Stimulated activated CD8-positive, alpha-beta memory T cell treated with anti-CD3 and anti-CD28 coated beads, Interleukin-12 subunit alpha, Interleukin-12 subunit beta, amount 100 ng/mL, for 24 hours (primary cell): ENCODE measurements around the gene SELENOM.
"Not testable (repeated sequence)": the region's sequence is repeated elsewhere in the genome, so short reads cannot be mapped to it uniquely, and the experiment has no call there.

Experiments
- DNase-seq: peaks from one replicate; pipeline ENCODE4 v3.0.0-alpha.2; 2020; ENCODE audit errors: extremely low read depth

Gene SELENOM

DNA sequence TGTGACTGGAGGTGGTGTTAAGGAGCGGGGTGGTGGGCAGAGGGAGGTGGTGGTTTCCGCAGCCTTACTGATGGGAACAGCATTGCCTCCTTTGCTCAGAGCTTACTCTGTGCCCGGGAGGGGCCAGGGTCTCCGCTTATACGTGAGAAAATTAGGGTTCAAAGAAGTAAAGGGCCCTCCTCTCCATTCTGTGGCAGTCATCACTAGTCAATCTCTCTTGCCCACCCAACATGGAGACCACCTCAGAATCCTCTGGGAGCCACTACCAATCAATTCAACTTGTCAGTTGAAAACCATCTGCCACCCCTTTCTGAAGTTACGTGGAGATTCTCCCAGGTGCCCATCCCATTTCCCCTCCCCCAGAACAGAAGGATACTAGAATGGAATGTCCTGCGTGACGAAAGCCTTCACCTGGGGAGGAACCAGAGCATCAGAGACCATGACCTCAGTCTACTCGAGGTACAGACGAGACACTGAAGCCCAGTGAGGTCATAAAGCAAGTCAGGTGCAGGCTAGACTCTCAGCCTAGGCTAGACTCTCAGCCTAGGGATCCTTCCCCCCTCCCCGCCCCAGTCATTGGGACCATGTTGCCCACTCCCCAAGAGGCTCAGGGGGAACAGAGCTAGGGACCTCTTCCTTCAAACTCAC is 2.0 kb downstream of the SELENOM start:
- DNase-seq = no peak

DNA sequence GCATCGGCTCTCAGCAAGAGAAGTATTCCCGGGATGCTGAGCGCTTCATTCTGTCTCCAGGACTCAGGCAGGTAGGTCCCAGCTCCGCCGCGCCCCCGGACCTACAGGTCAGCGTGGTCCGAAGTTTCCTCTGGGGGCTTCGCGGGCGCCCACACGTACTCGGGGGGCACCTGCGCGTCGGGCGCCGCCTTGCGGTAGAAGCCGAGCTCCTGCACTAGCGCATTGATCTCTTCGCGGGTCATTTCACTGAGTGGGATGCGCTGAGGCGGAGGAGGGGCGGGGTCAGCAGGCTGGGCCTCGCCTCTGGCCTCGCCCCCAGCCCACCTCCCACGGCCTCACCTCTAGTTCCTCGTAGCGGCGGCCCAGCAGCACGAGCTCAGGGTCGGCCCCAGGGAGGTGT is 2.5 kb downstream of the SELENOM start:
- no peak for DNase-seq

DNA sequence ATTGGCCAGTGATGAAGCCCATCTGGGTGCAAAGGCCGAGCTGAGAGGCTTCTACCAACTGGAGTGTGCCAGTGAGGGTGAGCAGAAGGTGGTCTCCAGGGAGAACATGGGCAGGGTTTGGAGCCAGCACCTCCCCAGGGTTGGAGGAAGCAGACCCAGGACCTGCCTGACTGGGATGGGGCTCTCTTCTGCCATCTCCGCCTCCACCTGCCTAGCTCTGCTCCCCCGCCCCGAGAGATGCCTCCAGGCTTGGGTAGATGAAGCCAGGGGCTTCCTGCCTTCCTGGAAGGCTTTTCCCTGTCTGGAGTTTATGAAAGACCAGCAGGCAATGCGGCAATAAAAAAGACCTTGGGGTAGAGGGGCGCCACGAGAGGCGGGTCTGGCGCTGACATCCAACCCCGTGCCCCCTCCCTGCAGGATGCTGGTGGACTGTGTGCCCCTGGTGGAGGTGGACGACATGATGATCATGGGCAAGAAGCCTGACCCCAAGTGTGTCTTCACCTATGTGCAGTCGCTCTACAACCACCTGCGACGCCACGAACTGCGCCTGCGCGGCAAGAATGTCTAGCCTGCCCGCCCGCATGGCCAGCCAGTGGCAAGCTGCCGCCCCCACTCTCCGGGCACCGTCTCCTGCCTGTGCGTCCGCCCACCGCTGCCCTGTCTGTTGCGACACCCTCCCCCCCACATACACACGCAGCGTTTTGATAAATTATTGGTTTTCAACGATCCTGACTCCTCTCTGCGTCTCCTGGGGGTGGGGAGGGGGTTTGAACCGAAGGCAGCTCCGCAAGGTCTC is 3.3 kb downstream of the SELENOM start:
- DNase-seq = no peak

DNA sequence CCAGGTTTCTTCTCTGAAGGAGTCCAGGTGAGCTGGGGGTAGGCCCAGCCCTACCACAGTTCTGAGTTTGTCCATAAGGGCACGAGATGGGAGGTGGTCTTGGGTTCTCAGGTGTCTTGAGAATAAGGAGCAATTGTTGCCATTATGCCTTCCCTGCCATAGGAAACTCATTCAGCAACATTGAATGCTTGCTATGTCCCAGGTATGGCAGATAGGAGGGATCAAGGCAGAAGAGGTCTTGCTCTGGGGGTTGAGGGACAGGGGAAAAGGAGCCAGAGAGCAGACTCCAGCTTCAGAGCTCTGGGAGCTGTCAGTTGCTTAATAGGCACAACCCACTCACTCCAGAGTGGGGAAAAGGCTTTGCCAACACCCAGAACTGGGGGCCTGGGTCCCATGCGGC is 4.3 kb downstream of the SELENOM start:
- no peak for DNase-seq

DNA sequence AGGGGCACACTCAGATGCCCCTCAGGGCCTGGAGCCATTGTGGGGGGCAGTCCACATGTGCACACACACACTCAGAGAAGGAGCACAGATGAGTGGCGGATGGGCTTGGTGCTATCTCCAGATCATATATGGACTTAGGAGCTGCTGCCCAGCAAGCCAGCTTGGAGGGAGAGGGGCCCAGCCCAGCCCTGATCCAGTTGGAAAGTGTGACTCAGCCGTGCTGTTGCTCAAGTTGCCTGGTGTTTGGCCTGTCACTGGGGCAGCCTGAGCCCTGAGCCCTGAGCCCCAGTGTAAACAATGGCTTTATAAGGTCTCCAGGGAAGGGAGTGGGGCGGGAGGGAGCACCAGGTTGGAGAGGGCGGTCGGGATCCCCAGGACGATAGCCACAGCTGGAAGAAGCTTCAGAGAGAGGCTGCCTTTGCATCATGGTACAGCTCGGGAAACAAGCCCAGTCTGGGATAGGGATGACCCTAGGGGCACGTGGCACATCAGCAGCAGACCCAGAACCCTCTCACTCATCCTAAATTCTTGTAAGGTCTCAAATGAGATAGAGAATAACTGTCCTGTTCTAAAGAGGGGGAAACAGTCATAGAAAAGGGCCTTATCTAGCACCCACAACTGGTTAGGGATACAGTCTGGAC is 4.8 kb downstream of the SELENOM start:
- DNase-seq = no peak

DNA sequence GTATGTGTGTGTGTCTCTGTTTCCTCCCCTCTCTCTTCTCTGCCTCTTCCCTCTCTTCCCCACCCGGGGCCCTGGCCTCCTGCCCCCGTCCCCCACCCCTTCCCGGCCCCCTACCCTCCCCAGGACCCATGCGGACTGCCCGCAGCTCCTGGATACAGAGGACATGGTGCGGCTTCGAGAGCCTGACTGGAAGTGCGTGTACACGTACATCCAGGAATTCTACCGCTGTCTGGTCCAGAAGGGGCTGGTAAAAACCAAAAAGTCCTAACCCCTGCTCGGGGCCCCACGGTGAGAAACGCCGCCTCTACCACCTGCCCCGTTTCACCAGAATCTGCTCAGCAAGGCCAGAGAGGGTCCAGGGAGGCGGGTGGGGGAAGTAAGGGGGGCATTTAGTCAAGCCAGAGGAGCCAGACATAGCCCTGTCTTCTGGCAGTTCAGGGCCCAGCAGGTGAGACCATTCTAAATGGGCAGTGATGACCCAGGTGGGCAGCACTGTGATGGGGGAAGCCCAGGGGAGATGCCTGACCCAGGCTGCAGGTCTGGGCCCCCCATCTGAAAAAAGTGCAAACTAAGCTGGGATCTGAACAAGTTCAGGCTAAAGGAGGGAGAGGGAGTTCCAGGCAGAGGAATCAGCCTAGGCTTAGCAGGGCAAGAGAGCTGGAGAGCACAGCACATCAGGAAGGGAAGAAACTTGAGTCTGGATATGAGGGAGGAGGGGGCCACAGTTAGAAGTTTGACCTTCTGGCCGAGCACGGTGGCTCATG is 6.4 kb downstream of the SELENOM start:
- DNase-seq = no peak

DNA sequence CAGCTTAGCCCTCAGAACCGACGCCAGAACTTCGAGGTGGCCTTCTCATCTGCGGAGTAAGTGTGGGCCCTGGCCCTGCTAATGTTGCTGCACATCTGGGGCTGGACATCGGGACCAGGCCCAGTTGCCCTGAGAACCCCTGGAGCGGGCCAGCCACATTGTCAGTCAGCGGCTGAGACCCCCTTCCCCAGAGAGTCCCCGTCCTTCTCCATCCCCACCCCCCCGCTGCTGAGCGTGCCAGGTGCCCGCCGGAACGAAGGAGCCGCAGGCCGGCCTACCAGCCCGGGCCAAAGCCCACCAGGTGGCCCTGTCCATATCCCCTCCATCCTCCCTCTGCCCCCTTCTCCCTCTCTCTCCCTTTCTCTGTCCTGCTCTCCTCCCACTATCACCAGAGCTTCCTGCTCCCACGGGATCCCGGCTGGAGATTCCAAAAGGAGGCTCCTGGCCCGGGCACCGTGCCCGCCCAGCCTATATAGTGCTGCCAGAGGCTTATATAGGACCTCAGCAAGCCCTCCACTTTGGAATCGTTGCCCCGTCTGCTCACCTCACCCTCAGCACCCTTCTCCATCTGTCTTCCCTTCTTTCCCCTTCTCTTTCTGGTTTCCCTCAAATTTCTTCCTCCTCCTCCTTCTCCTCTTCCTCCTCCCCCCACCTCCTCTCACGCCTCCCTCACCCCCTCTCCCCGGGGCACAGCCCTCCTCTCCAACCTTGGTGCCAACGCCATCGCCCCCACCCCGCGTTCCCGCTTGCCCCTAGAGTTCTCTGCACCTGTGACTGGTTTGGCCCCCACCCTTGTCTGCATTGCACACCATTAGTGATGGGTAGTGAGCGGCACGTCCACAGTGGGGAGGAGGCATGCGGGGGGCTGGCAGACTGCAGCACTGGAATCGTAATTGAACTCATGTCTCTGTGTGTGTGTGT is 7.3 kb downstream of the SELENOM start:
- DNase-seq = no peak

DNA sequence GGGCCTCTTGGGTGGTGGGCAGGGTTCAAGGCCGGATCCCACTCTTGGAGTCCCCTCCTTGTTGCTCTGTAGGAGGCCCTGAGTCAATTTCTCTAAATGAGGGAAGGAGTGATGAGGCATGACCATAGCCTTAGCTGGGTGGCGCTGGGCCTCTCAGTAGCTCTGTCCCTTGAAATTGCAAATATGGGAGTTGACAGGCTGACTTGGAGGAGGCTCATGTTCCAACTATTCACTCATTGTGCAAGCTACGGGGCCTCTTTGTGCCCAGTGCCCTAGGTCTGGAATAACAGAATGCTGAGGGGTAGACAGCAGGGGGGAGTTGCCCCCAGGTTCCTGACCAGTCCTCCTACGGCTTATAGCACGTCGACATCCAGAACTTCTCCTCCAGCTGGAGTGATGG is 8.0 kb downstream of the SELENOM start:
- no peak for DNase-seq

DNA sequence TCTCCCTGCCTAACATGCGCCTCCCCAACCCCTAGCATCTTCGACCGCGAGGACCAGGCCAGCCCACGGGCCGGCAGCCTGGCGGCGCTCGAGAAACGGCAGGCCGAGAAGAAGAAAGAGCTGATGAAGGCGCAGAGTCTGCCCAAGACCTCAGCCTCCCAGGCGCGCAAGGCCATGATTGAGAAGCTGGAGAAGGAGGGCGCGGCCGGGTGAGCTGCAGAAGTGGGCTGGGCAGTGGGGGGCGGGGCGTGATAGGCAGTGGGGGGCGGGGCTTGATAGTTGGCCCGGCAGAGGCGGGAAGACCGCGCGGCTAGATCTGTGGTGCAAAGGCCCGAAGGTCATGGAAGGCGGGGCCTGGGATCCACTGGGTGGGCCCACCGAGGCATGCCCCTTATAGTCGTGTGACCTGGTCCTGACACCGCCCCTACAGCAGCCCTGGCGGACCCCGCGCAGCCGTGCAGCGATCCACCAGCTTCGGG is 8.7 kb downstream of the SELENOM start:
- no peak for DNase-seq

DNA sequence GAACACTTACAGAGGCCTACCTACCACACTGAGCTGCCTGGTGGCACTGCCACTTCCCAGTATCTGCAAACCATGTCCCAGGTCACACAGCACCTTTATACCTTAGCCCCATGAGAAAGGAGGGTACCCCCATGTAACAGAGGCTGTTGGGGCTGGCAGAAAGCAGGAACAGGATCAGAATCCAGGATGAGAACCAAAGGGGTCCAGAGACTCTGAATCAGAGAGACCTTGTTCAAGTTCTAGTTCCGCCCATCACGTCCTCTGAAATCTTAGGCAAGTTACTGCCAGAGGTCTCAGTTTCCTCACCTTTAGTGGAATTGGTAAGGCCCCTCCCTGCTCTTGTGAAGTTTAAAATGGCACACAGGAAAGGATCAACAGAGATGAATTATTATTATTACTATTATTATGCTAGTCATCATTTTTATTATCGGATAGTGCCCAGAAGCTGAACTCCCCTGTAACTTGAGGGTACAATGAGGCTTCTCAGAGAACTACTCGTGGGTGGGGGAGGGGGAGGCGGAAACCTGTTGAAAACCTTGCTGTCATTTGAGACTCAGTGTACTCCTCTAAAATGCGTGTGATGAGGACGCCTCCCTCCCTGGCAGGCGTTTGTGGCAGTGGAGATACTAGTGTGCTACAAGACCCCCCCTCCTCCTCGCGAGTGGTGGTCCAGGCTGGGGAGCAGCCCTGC is 9.3 kb downstream of the SELENOM start:
- DNase-seq = no peak

DNA sequence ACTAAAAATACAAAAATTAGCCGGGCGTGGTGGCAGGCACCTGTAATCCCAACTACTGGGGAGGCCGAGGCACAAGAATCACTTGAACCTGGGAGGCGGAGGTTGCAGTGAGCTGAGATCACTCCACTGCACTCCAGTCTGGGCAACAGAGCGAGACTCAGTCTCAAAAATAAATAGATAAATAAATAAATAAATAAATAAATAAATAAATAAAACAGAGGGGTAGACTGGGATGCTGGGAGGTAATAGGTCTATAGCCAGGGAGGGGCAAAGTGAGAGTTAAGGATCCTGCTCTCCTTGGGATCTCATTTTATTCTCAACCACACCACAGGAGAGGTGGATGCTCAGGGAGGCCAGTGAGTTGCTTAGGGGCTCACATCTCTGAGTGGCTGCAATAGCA is 9.8 kb downstream of the SELENOM start:
- not testable (repeated sequence) for DNase-seq

DNA sequence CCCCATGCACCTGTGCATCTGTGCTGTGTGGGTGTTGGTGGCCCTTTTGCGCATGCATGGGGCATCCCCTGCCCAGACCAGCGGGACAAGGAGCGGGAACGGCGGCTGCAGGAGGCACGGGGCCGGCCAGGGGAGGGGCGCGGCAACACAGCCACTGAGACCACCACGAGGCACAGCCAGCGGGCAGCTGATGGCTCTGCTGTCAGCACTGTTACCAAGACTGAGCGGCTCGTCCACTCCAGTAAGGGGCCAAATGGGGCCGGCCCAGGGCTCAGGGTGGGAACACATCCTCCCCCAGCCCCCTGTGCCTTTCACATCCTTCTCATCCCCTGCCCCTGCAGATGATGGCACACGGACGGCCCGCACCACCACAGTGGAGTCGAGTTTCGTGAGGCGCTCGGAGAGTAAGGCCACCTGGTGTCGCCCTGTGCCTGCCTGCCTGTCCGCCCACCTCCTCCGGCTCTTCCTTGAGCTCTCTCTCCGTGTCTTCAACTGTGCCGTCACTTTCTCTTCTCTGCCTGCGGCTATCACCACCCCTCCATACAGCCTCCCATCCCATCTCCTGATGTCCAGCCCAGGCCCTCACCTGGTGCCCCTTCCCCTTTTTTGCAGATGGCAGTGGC is 10.6 kb downstream of the SELENOM start:
- DNase-seq = no peak

DNA sequence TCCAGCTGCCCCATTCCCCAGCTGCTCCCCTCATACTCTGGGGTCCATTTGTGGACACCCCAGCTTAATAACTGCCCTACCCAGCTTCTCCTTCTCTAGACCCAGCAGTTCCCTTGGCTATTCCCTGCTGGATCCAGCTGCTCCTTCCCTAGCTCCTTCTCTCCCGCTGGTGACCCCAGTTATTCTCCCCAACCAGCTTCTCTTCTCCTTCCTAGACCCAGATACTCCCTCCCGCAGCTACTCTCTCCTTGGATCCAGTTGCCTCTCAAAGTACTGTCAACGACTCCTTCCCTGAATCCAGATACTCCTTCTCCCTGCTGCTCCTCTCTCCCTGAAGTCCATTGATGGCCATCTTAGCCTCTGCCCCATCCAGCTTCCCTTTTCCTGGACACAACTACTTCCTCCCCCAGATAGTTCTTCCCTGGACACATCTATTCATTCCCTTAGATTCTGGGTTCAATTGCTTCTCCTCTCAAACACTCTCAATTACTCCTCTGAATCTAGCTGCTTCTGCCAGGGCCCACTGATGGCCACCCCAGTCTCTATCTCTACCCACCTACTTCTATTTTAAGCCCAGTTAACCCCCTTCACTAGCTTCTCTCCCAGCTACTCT is 11.6 kb downstream of the SELENOM start:
- no peak for DNase-seq

DNA sequence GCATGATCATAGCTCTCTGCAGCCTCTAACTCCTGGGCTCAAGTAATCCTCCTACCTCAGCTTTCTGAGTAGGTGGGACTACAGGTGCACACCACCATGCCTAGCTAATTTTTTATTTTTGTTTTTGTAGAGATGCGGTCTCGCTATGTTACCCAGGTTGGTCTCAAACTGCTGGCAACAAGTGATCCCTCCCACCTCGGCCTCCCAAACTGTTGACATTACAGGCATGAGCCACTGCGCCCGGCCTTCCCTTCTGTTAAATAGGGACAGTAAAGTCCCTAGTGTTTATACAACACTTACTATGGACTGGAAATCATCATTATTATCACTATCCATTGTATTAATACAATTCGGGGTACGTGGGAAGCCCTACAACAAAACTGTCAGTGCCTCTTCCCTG is 12.6 kb downstream of the SELENOM start:
- no peak for DNase-seq

DNA sequence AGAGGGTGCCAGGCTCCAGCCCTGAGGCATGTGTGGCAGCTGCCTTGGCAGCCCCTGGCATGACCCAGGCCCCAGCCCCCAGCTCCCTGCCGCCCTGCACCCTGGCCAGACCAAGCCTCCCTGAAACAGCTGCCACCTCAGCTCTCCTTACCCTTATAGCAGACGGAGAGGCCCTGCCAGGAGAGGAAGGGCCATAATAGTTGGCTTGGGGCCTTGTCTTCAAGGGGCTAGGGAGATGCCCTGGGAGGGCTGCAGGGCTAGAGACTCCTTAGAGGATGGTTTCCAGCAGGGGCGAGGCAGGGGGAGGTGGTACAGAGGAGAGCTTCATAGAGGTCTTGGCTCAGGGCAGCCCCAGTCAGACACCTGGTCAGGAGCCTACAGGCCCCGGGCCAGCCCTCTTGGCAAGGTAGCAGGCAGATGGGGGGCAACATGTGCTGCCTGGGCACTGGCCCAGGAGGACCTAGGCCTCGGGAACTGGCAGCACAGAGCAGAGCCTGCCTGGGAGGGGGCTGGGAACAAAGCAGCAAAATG is 13.3 kb downstream of the SELENOM start:
- no peak for DNase-seq

DNA sequence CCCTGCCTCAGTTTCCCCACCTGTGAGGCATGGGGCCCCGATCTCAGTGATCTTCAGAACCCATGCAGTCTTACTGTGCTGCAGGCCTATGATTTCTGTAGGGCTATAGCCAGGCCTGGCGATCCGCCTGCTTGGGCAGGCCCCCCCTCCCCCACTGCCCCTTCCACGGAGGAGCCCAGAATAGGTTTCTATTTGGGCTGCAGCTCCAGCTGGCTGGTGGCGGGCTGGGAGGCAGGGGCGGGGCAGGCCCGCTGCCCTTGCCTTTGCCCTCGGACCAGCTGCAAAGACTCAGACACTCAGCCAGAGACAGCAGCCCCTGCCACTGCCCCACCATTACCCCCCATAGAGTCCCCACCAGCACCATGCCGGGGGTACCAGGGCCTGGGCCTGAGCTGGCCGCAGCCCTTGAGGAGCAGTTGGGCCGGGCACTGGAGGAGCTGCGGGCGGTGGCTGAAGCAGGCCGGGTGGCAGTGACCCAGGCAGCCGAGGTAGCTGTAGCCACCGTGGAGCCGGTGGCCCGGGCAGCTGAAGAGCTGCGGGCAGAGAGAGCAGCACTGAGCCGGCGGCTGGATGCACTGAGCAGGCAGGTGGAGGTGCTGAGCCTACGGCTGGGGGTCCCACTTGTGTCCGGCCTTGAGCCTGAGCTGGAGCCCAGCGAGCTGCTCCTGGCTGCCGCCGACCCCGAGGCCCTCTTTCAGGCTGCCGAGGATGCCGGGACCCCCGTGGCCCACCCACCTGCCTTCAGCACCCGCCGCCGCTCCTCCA is 14.1 kb downstream of the SELENOM start:
- DNase-seq = no peak

DNA sequence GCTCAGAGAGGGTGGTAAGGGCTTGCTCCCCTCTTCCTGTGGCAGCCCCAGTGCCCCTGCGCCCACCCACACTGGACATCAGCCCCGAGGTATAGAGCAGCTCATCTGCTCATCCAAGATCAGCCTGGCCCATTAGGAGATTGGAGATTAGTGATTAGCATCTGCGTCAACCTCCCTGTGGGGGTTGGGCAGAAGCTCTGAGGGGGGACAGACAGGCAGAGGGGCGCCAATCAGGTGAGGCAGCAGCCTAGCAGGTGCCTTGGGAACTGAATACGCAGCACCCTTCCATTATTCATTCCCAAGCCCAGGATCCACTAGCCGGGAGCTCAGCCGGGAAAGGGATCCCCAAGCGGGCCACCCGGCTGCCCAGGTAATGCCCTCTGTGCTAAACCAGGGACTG is 15.2 kb downstream of the SELENOM start:
- no peak for DNase-seq

DNA sequence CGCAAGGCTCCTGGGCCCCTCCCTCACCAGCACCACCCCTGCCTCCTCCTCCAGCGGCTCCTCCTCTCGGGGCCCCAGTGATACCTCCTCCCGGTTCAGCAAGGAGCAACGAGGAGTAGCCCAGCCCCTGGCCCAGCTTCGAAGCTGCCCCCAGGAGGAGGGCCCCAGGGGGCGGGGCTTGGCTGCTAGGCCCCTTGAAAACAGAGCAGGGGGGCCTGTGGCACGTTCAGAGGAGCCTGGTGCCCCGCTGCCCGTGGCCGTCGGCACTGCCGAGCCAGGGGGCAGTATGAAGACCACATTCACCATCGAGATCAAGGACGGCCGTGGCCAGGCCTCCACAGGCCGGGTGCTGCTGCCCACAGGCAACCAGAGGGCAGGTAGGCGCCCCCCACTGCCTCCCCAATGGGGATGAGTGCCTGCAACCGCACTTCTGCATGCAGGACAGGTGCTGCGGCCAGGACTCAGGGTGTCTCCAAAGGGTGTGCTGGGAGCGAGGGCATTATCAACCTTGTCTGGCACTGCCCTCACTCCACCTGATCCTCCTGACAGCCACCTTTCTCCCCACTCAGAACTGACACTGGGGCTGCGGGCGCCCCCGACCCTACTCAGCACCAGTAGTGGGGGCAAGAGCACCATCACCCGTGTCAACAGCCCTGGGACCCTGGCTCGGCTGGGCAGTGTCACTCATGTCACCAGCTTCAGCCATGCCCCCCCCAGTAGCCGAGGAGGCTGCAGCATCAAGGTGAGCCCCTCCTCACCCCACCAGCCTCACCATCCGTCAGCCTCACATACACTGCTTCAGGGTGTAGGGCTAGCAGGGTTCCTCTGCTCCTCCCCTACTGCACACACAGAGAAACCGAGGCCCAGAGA is 16.0 kb downstream of the SELENOM start:
- no peak for DNase-seq
